ENCODE measurements around the gene CCDC3. TPM values are rescaled to one million over a fixed set of nuclear protein-coding genes. Genes with fewer than 3 reads are reported as not detected.

Gene CCDC3
- total RNA-seq, 1 experiment from 2014 or later: 0.10 TPM

DNA sequence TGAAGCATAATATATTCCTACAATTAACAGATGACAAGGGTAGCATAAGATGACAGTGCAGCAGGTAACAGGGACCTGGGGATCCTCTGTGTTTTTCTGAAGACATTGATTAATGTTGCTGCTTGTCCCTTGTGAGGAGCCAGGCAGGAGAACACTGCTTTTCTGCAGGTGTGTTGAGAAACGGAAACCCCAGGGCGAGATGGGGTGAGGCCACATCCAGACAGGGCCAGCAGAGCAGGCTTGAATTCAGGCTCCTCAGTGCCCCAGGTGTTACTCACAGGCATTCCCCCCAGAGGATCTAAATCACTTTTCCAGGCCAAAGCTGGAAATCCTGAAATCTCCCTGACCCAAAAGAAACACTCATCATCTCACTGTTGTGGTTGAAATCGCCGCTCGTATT is 105.3 kb downstream of the CCDC3 start:
- no TSS peak for BruUV-seq (replicated peaks)
- ChIA-PET CTCF (no interaction called here), POLR2A (no interaction called here)
- H3K4me1 ChIP-seq (ENCODE audit: control insufficient read depth, insufficient read depth, low read length): no peaks in the 10 kb centered on the region
- ATAC-seq: no peak
- in situ Hi-C loops (cut with HindIII; ENCODE audit: low pct_unique_long_range_greater_than_20kb, low sequenced_read_pairs): no loop called here
- no peak for DNase-seq (ENCODE audit: low read depth, low spot score)
- intact Hi-C loops (cut with micrococcal nuclease; ENCODE audit: unreplicated experiment): no loop called here
- H3K27ac ChIP-seq (ENCODE audit: low read length): no peak overlapping the region
- no peaks in the 10 kb centered on the region for H3K36me3 ChIP-seq (ENCODE audit: control insufficient read depth, insufficient read depth, low read length)
- no peak for TF ChIP-seq POLR2AphosphoS5 (IDR thresholded peaks at IDR 0.05; ENCODE audit: low read depth, low read length)
- no peak for TF ChIP-seq TCF7L2 (IDR thresholded peaks at IDR 0.05; ENCODE audit: low read depth, low read length)
- no peak for TF ChIP-seq SIN3A (IDR thresholded peaks at IDR 0.05; ENCODE audit: borderline replicate concordance, insufficient read depth, low read depth, low read length)
- TF ChIP-seq, protein P1, sequence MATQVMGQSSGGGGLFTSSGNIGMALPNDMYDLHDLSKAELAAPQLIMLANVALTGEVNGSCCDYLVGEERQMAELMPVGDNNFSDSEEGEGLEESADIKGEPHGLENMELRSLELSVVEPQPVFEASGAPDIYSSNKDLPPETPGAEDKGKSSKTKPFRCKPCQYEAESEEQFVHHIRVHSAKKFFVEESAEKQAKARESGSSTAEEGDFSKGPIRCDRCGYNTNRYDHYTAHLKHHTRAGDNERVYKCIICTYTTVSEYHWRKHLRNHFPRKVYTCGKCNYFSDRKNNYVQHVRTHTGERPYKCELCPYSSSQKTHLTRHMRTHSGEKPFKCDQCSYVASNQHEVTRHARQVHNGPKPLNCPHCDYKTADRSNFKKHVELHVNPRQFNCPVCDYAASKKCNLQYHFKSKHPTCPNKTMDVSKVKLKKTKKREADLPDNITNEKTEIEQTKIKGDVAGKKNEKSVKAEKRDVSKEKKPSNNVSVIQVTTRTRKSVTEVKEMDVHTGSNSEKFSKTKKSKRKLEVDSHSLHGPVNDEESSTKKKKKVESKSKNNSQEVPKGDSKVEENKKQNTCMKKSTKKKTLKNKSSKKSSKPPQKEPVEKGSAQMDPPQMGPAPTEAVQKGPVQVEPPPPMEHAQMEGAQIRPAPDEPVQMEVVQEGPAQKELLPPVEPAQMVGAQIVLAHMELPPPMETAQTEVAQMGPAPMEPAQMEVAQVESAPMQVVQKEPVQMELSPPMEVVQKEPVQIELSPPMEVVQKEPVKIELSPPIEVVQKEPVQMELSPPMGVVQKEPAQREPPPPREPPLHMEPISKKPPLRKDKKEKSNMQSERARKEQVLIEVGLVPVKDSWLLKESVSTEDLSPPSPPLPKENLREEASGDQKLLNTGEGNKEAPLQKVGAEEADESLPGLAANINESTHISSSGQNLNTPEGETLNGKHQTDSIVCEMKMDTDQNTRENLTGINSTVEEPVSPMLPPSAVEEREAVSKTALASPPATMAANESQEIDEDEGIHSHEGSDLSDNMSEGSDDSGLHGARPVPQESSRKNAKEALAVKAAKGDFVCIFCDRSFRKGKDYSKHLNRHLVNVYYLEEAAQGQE (IDR thresholded peaks at IDR 0.05; ENCODE audit: insufficient read depth in 1 of 2, low read depth in 2 of 2, low read length in 1 of 2): no peak
- TF ChIP-seq, protein P2, sequence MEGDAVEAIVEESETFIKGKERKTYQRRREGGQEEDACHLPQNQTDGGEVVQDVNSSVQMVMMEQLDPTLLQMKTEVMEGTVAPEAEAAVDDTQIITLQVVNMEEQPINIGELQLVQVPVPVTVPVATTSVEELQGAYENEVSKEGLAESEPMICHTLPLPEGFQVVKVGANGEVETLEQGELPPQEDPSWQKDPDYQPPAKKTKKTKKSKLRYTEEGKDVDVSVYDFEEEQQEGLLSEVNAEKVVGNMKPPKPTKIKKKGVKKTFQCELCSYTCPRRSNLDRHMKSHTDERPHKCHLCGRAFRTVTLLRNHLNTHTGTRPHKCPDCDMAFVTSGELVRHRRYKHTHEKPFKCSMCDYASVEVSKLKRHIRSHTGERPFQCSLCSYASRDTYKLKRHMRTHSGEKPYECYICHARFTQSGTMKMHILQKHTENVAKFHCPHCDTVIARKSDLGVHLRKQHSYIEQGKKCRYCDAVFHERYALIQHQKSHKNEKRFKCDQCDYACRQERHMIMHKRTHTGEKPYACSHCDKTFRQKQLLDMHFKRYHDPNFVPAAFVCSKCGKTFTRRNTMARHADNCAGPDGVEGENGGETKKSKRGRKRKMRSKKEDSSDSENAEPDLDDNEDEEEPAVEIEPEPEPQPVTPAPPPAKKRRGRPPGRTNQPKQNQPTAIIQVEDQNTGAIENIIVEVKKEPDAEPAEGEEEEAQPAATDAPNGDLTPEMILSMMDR (IDR thresholded peaks at IDR 0.05): no peak
- no peaks in the 10 kb centered on the region for H3K27me3 ChIP-seq (ENCODE audit: control insufficient read depth, insufficient read depth, low read length)
- H3K9me3 ChIP-seq (ENCODE audit: control insufficient read depth, insufficient read depth, low read depth, low read length): no peaks in the 10 kb centered on the region
- no peak overlapping the region for H3K4me3 ChIP-seq (ENCODE audit: low read depth in 2 of 2, low read length in 2 of 2)

DNA sequence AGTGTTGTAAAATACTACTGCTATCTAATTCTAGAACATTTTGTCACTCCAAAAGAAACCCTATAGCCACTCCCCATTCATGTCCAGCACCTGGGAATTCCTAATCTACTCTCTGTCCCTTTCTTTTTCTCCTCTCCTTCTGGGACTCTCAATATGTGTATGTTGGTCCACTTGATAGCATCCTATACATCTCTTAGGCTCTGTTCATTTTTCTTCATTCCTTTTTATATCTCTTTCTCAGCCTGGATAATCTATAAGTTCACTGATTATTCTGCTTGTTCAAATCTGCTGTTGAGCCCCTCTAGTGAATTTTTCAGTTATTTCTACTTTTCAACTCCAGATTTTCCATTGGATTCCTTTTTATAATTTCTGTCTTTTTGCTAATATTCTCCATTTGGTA is 108.6 kb downstream of the CCDC3 start:
- Histone ChIP-seq H3K27ac (ENCODE audit: low read length) (no peak overlapping the region), H3K4me3 (ENCODE audit: low read depth in 2 of 2, low read length in 2 of 2) (no peak overlapping the region), H3K27me3 (ENCODE audit: control insufficient read depth, insufficient read depth, low read length) (no peaks in the 10 kb centered on the region), H3K4me1 (ENCODE audit: control insufficient read depth, insufficient read depth, low read length) (no peaks in the 10 kb centered on the region), H3K36me3 (ENCODE audit: control insufficient read depth, insufficient read depth, low read length) (no peaks in the 10 kb centered on the region), H3K9me3 (ENCODE audit: control insufficient read depth, insufficient read depth, low read depth, low read length) (no peaks in the 10 kb centered on the region)
- CTCF ChIA-PET: no interaction called here
- POLR2A ChIA-PET: no interaction called here
- no TSS peak for BruUV-seq (replicated peaks)
- DNase-seq (ENCODE audit: low read depth, low spot score) (no peak), ATAC-seq (no peak)
- TF ChIP-seq TCF7L2 (IDR thresholded peaks at IDR 0.05; ENCODE audit: low read depth, low read length): no peak
- no peak for TF ChIP-seq SIN3A (IDR thresholded peaks at IDR 0.05; ENCODE audit: borderline replicate concordance, insufficient read depth, low read depth, low read length)
- TF ChIP-seq, protein P2 (IDR thresholded peaks at IDR 0.05): no peak
- TF ChIP-seq POLR2AphosphoS5 (IDR thresholded peaks at IDR 0.05; ENCODE audit: low read depth, low read length): no peak
- TF ChIP-seq, protein P1 (IDR thresholded peaks at IDR 0.05; ENCODE audit: insufficient read depth in 1 of 2, low read depth in 2 of 2, low read length in 1 of 2): no peak
- in situ Hi-C loops (cut with HindIII; ENCODE audit: low pct_unique_long_range_greater_than_20kb, low sequenced_read_pairs) (no loop called here), intact Hi-C loops (cut with micrococcal nuclease; ENCODE audit: unreplicated experiment) (no loop called here)

Data from Panc1 (cell line).